Airway epithelial cell (primary cell): ENCODE results near the gene TSPAN5. TPM values are rescaled to one million over a fixed set of nuclear protein-coding genes. Genes with fewer than 3 reads are reported as not detected.

Experiments used
- total RNA-seq: library from RNA; depleted of rRNA; stranded (reverse); fragments of >200 nt; gene quantifications from 2 replicates; pipeline ENCODE4 v1.2.3, GENCODE V29; 2015

Gene TSPAN5
- 23.8 and 27.4 TPM in 2 replicates for total RNA-seq

DNA sequence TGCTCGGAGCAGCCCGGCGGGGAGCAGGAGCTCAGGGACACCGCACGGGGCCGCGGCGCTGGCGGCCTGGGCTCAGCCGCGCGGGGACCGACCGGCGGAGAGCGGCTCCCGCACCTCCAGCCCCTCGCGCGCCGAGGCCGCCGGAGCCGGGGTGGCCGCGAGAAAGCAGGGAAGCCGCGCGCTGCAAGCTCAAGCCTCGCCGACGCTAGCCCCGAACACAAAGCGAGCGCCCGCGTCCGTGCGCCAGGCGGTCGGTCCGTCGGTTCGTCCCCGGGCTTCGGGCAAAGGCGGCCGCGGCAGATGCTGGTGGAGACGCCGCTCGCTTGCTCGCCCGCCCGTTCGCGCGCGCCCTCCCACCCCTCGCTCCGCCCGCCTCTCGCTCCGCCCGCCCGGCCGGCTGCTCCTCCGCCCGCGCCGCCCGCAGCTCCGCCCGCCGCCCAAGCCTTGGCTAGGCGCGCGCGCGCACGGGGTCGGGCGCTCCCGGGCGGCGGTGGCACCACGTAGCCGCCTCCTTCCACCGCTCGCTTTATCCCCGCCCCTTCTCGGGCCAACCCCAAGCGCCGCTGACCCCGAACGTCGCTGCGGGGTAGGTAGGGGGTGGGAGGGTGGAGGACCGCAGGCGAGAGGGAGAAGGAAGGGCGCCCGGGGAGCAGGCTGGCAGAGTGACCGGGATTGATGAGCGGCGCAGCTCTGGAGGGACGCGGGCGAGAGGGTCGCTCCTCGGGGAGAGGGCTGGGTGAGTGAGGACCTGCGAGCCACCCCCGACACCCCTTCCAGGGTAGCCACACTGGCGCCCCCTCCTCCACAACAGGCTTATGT, at the start of gene TSPAN5:
TSPAN5 (minus strand) TSS at position 325 of the 819 bp plus-strand sequence.

